ENCODE results near the gene GNG13.

DNA sequence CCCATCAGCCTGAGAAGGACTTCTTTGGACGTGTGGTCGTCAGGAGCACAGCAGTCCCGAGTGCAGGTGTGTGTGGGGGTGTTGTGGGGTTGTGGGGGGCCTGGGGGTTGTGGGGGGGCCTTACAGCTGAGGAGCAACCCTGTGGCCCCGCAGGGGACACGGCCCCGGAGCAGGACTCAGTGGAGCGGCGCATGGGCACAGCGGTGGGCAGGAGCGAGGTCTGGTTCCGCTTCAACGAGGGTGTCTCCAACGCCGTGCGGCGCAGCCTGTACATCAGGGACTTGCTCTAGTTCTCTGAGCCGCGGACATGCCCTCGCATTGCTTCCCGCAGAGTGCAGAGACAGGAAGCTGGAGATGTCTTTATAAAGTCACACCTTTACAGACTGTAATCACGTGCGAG lies 2.8 kb downstream of the GNG13 start:
- TF ChIP-seq, protein P1, sequence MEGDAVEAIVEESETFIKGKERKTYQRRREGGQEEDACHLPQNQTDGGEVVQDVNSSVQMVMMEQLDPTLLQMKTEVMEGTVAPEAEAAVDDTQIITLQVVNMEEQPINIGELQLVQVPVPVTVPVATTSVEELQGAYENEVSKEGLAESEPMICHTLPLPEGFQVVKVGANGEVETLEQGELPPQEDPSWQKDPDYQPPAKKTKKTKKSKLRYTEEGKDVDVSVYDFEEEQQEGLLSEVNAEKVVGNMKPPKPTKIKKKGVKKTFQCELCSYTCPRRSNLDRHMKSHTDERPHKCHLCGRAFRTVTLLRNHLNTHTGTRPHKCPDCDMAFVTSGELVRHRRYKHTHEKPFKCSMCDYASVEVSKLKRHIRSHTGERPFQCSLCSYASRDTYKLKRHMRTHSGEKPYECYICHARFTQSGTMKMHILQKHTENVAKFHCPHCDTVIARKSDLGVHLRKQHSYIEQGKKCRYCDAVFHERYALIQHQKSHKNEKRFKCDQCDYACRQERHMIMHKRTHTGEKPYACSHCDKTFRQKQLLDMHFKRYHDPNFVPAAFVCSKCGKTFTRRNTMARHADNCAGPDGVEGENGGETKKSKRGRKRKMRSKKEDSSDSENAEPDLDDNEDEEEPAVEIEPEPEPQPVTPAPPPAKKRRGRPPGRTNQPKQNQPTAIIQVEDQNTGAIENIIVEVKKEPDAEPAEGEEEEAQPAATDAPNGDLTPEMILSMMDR (IDR thresholded peaks at IDR 0.05) = no peak
- TF ChIP-seq ZFX (IDR thresholded peaks at IDR 0.05; ENCODE audit: borderline replicate concordance) = no peak

Data from 22Rv1 (cell line).